AG04450 (cell line): ENCODE data around the gene GMNN. TPM values are rescaled to one million over a fixed set of nuclear protein-coding genes. Genes with fewer than 3 reads are reported as not detected.

Source experiments
- CTCF ChIA-PET: fragments of 300-600, 350-600 bp; formaldehyde crosslinking; extraction: SDS; loops from one replicate; lab custom pipeline; 2022; ENCODE audit warnings: antibody characterized with exemption, inconsistent platforms; lab: Charles Lee
- POLR2A ChIA-PET: fragments of 350-600 bp; formaldehyde crosslinking; extraction: SDS; loops from one replicate; lab custom pipeline; 2021; ENCODE audit warnings: antibody characterized with exemption, inconsistent platforms; lab: Yijun Ruan, JAX
- DNase-seq: peaks from one replicate; pipeline ENCODE4 v3.0.0-alpha.2; 2011; ENCODE audit warnings: low read depth, low spot score
- H3K27ac ChIP-seq: one replicate; pipeline ENCODE4 v1.5.1; 2012; ENCODE audit warnings: low read depth, low read length, control low read depth
- H3K27me3 ChIP-seq: one replicate; pipeline ENCODE4 v1.6.0; 2012; ENCODE audit warnings: low read length; ENCODE audit not compliant: control insufficient read depth, insufficient read depth
- H3K4me3 ChIP-seq: 2 replicates; pipeline ENCODE4 v1.5.1; 2011; ENCODE audit warnings: mild to moderate bottlenecking, low read depth, low read length, control low read depth
- H3K9me3 ChIP-seq: 2 replicates; pipeline ENCODE4 v1.5.1; 2012; ENCODE audit warnings: low read length; ENCODE audit not compliant: control insufficient read depth, insufficient read depth
- polyA plus RNA-seq: library from polyadenylated mRNA; depleted of rRNA; stranded (reverse); fragments of >200 nt; gene quantifications from 2 replicates; pipeline ENCODE4 v1.2.3, GENCODE V29; 2011
- TF ChIP-seq, protein P1 (sequence below): IDR thresholded peaks from 2 replicates; pipeline ENCODE4 v1.5.1; 2011; ENCODE audit warnings: low read depth, low read length, control low read depth, inconsistent platforms

GMNN gene
- polyA plus RNA-seq, 1 experiment = 22.0 TPM

- ChIA-PET POLR2A (interaction anchor here (1.0 kb wide), 1 partner anchor 35 kb away, joined by 3 read pairs; no protein-coding TSS in a partner anchor), CTCF (interaction anchor here (1.0 kb wide), 1 partner anchor 274 kb away, joined by 5 read pairs; no protein-coding TSS in a partner anchor)
- no peak overlapping the region for H3K27ac ChIP-seq
- no peak for DNase-seq
- H3K9me3 ChIP-seq = no peaks in the 10 kb centered on the region
- TF ChIP-seq, protein P1, sequence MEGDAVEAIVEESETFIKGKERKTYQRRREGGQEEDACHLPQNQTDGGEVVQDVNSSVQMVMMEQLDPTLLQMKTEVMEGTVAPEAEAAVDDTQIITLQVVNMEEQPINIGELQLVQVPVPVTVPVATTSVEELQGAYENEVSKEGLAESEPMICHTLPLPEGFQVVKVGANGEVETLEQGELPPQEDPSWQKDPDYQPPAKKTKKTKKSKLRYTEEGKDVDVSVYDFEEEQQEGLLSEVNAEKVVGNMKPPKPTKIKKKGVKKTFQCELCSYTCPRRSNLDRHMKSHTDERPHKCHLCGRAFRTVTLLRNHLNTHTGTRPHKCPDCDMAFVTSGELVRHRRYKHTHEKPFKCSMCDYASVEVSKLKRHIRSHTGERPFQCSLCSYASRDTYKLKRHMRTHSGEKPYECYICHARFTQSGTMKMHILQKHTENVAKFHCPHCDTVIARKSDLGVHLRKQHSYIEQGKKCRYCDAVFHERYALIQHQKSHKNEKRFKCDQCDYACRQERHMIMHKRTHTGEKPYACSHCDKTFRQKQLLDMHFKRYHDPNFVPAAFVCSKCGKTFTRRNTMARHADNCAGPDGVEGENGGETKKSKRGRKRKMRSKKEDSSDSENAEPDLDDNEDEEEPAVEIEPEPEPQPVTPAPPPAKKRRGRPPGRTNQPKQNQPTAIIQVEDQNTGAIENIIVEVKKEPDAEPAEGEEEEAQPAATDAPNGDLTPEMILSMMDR = no peak
- no peak overlapping the region for H3K4me3 ChIP-seq
- H3K27me3 ChIP-seq = no peaks in the 10 kb centered on the region
Observed at GRCh38 chr6:24796616-24797290, 22.0 kb downstream of the GMNN start.

- POLR2A ChIA-PET = interaction anchor here (1.0 kb wide), 1 partner anchor 34 kb away, joined by 3 read pairs; no protein-coding TSS in a partner anchor
- CTCF ChIA-PET = interaction anchor here (1.0 kb wide), 1 partner anchor 273 kb away, joined by 5 read pairs; no protein-coding TSS in a partner anchor
- TF ChIP-seq, protein P1 = no peak
Observed at GRCh38 chr6:24797596-24798216, 23.0 kb downstream of the GMNN start.

DNA sequence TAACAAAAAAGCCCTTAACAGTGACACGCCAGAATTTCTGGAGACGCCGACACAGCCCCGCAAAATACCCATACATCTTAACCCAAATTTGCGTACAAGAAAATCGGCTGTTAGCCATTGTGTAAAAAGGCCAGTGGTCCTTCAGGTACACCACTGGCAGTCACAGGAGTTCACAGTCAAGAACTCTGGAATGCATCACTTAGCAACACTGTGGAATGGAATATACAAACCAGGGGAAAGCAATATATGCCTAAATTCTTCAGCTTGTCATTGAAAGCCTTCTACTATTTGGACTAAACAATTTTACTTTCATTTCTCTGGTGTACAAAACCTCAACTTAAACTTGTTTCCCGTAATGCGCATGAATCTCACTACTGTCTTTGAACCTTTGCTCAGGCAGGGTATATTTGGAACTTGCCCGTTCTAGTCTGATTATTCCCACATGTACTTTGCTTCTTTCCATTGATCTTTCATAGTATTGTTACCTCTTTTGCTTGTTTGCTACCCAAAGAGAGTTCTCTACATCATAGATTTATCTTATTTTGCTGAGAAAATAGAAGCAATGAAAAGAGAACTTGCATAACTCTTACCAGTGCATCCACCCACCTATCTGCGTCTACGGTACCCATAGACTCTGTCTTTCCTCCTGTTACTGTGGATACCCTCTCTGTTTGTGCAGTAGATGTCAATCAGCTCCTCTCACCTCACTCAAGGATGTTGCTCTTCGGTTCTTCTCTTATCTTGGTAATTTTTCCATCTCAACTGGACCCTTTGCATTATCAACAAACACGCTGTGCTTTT, 24.2 kb downstream of the GMNN start, which contains the start of gene ARMH2:
Gene ARMH2 (minus strand): TSS at position 178 of the 801 bp plus-strand sequence. CDS start 60 bp downstream, at position 118.
- TF ChIP-seq, protein P1 = no peak
- H3K4me3 ChIP-seq = no peak within 1 kb of the TSS
- no peaks in the 10 kb centered on the region for H3K27me3 ChIP-seq
- DNase-seq = no peak
- POLR2A ChIA-PET = no interaction called here
- CTCF ChIA-PET = no interaction called here
- H3K9me3 ChIP-seq = no peaks in the 10 kb centered on the region
- H3K27ac ChIP-seq = no peak within 1 kb of the TSS

More at GRCh38 chr6:24797596-24798216, 23.0 kb downstream of the GMNN start:
- Histone ChIP-seq H3K27me3 (no peaks in the 10 kb centered on the region), H3K4me3 (no peak overlapping the region), H3K9me3 (no peaks in the 10 kb centered on the region), H3K27ac (no peak overlapping the region)
- no peak for DNase-seq

DNA sequence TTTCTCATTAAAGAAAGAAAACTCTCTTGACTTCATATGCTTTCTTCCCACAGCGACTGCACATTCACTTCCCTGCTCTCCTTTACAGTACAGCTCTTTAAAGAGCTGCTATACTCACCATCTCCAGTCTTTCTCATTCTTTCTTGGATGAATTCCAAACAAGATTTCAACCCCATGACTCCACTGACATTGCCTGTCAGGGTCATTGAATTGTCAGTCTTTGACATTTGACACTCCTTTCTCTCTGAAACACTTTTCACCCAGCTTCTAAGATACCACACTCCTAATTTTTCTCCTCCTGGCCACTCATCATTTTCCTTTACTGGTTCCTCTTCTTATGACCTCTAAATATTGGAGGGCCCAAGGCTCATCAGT, 24.8 kb downstream of the GMNN start:
- TF ChIP-seq, protein P1 = no peak
- Histone ChIP-seq H3K9me3 (no peaks in the 10 kb centered on the region), H3K4me3 (no peak overlapping the region), H3K27ac (no peak overlapping the region), H3K27me3 (no peaks in the 10 kb centered on the region)
- ChIA-PET CTCF (no interaction called here), POLR2A (no interaction called here)
- no peak for DNase-seq
